HG03565 (cell line): ENCODE results near the gene GSDMA.
"Not testable (repeated sequence)": the region's sequence is repeated elsewhere in the genome, so short reads cannot be mapped to it uniquely, and the experiment has no call there.

Experiments used
- ATAC-seq: cut with Tn5 transposase; IDR thresholded peaks from one replicate; pipeline ENCODE4 v1.9.1; 2021; ENCODE audit warnings: mild to moderate bottlenecking, moderate library complexity; ENCODE audit not compliant: unreplicated experiment

Gene GSDMA

GRCh38 chr17:39929646-39930407, 33.0 kb upstream of the GSDMA start:
- no peak for ATAC-seq

DNA sequence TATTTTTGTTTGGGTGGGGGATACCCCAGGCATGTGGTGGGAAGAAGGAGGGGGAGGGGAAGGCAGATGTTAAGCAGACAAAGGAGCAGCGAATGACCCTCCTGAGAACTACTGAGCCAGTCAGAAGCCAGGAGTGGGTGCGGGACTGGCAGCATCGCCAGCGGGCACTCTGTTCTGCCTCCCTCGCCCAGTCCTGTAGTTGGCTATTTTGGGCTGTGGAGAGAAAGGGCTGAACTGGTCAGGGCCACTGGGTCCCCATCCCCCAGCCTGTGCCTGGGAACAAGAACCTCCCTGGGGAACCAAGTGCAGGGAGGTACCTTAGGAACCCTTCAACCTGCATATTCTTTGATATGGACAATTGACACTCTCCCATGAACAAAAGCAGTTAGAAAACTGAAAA, 28.9 kb upstream of the GSDMA start:
- ATAC-seq, result no peak

GRCh38 chr17:39934324-39934723, 28.5 kb upstream of the GSDMA start:
- no peak for ATAC-seq

GRCh38 chr17:39935909-39936308, 26.9 kb upstream of the GSDMA start:
- ATAC-seq, result no peak

GRCh38 chr17:39937447-39937846, 25.4 kb upstream of the GSDMA start:
- ATAC-seq, result no peak

DNA sequence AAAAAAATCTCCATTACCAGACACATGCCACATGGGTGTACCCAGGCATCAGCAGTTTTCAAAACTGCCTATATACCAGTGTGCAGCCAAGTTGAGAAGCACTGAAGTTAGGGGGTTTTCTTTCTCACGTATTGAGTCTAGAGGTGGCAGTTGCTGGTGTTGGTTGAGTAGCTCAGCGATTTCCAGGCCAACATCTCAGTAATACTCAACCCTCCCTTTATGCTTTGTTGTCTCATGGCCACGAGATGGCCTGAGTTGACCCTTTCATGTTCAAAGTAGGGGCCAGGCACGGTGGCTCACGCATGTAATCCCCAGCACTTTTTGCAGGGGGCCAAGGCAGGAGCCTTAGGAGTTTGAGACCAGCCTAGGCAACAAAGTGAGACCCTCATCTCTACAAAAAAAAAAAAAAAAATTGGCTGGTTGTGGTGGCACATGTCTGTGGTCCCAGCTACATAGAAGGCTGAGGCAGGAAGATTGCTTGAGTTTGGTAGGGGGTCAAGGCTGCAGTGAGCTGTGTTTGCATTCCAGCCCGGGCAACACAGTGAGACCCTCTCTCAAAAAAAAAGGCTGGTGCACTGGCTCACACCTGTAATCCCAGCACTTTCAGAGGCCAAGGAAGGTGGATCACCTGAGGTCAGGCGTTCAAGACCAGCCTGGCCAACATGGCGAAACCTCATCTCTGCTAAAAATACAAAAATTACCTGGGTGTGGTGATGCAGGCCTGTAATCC, 24.5 kb upstream of the GSDMA start:
- peak; percentile 48 for ATAC-seq

DNA sequence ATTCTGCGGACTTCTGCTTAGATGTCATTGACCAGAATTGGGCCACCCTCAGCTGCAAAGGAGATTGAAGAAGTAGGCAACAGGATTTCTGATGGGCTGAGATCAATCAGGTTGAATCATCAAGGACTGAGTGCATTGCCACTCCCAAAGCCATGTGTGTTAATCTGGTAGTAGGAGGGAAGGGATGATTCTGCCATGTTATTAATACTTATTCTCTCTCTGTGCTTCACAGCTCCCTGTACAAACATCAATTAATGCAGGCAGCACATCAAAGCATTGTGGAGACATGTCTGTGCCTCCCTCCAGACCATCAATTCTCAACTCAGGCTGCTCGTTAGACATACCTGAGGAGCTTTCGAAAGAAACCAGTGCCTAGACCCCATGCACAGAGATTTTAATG, 23.7 kb upstream of the GSDMA start:
- no peak for ATAC-seq

- ATAC-seq, result peak; percentile 48
Measured at GRCh38 chr17:39939588-39940419, 23.0 kb upstream of the GSDMA start.

- no peak for ATAC-seq
Measured at GRCh38 chr17:39943702-39944392, 19.0 kb upstream of the GSDMA start.

GRCh38 chr17:39944393-39944711, 18.5 kb upstream of the GSDMA start:
- ATAC-seq, result no peak

DNA sequence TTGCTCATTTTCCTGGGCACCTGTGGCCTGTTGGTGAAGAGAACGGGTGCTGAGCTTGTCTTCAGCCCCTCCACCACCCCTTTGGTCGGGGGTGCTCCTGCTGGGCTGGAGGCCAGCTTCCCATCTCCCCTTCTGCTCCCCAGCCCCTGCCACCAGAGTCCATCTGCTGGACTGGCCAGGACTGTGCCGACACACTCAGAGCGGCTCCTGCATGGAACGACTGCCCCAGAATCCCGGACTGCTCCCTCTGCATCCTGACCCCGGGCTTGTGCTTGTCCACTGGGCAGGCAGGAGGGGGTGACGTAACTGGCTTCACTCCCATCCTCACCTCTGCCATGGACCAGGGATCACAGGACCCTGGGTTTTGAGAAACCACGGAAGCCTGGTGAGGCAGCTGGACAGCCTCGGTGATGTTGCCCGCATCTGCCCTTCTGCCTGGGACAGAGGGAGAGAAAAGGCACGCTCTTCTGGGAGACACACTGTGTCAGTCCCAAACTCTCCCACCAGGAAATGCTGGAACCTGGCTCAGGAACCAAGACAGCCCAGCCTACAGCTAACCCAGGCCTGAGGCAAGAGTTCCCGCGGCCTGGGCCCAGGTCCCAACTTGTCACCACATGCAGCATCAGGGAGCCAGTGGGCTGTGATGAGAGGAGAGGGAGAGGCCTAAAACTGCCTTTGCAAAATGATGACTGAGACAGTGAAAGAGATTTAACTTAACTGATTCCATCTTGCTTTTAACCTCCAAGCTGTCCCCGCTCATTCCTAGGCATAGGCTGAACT, 16.1 kb upstream of the GSDMA start:
- ATAC-seq, result no peak

GRCh38 chr17:39948489-39948828, 14.3 kb upstream of the GSDMA start:
- ATAC-seq, result not testable (repeated sequence)

DNA sequence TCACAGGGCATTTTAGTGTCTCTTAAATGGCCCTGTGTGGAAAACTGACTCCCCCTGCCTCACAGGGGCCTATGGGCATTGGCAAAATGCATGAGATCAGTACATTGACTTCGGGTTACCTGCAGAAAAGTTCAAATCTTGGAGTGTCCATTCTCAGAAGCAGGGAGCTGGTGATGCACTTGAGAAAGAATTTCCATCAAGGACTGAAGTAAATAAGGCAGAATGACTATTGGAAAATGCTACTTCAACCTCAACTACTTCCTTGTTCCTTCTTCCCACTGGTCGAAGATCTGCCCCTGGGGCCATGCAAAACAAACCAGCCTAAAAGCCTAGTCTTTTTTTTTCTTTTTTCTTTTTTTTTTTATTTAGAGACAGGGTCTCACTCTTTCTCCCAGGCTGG, 13.8 kb upstream of the GSDMA start:
- no peak for ATAC-seq

DNA sequence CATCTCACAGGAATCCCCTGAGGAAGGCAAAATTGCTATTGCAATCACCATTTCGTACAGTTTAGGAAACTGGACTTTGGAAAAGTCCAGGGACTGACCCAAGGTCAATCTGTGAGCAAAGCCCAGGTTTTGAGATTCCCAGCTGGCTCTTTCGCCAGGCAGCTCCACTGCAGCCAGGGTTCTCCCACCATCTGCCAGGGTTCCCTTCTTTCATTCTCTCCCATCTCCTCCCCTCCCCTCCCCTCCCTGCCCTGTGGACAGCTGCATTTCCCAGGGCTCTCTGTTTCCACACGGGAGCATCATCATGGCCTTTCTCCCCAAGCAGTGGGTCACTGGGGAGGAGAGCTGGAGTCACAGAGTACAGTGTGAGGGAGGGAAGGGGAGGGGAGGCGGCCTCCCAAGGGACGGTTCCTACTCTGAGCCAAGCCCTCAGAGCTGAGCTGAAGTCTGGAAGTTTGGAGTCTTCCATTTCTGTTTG, 11.9 kb upstream of the GSDMA start:
- ATAC-seq, result no peak

GRCh38 chr17:39951924-39952679, 10.7 kb upstream of the GSDMA start:
- no peak for ATAC-seq

- ATAC-seq, result peak; percentile 45
Measured at GRCh38 chr17:39952680-39953470, 9.9 kb upstream of the GSDMA start.

DNA sequence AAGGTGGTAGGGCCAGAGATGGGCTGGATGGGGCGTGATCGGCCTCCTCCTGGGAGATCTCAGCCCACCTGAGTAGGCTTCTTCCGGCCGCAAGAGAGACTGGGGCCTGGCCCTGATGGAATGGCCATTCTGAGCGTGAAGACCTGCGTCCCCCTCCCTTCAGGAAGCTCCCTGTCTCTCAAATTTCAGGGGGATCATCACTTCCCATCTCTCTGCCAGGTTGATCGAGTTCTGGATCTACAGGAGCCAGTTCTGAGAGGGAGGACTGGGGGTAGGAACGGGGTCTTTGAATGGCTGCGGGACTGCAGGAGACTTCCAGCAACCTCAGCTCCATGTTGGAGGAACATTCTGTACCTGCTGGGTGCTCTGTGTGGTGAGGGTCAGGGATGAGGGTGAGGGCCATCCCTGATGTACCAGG, 9.3 kb upstream of the GSDMA start:
- no peak for ATAC-seq

DNA sequence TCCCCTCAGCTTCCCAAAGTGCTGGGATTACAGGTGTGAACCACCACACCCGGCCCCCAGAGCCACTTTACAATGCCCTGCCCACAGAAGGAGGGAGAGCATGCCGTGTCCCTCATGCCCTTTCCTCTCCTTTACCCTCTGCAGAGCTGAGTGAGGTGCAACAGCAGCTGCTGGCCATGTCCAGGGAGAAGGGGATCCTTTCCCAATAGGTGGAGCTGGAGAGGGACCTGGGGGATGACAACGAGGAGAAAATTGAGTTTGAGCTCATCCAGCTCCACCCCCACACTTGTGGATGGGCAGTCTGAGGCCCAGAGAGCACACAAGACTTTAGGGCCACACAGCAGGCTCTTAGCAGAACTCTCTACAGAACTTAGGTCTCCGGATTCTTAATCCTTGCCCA, 7.9 kb upstream of the GSDMA start:
- no peak for ATAC-seq

DNA sequence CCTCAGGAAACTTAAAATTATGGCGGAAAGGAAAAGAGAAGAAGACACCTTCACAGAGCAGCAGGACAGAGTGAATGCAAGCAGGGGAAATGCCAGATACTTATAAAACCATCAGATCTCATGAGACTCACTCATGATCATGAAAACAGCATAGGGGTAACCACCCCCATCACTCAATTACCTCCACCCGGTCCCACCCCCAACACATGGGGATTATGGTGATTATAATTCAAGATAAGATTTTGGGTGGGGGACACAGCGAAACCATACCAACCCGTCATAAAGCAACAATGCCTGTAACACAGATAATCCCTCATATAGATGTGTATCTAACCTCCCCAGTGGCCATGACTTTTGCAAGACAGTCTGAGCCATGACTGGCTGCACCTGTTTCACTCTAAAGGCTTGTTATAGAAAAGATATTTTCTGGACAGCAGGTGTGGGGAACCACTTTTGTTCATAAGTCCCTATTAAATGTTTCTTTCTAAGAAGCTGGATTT, 7.0 kb upstream of the GSDMA start:
- ATAC-seq, result no peak
